HG03175 (cell line): ENCODE data around the gene PPM1D.
"Not testable (repeated sequence)": the region's sequence is repeated elsewhere in the genome, so short reads cannot be mapped to it uniquely, and the experiment has no call there.

Source experiments
- ATAC-seq: cut with Tn5 transposase; IDR thresholded peaks from one replicate; pipeline ENCODE4 v1.9.1; 2021; ENCODE audit warnings: mild to moderate bottlenecking, moderate library complexity; ENCODE audit not compliant: unreplicated experiment

The PPM1D gene

DNA sequence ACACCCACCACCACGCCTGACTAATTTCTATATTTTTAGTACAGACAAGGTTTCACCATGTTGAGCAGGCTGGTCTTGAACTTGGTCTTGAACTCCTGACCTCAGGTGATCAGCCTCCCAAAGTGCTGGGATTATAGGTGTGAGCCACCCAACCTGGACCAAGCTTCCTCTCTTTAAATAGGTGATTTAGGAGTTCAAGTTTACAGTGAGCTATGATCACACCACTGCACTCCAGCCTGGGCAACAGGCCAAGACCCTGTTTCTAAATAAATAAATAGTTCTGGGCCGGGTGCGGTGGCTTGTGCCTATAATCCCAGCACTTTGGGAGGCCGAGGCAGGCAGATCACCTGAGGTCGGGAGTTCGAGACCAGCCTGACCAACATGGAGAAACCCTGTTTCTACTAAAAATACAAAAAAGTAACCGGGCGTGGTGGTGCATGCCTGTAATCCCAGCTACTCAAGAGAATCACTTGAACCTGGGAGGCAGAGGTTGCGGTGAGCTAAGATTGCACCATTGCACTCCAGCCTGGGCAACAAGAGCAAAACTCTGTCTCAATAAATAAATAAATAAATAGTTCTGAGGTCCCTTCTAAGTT, 6.5 kb upstream of the PPM1D start:
- not testable (repeated sequence) for ATAC-seq

DNA sequence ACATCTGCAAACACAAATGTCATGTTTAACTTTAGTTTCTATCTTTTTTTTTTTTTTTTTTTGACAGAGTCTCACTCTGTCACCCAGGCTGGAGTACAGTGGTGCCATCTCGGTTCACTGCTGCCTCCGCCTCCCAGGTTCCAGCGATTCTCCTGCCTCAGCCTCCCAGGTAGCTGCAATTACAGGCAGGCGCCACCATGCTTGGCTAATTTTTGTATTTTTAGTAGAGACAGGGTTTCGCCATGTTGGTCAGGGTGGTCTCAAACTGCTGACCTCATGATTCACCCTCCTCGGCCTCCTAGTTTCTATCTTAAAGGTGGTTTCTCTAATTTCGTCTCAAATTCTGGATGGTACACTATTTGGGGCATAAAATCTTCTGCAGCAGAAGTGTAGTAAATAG, 5.8 kb upstream of the PPM1D start:
- not testable (repeated sequence) for ATAC-seq

DNA sequence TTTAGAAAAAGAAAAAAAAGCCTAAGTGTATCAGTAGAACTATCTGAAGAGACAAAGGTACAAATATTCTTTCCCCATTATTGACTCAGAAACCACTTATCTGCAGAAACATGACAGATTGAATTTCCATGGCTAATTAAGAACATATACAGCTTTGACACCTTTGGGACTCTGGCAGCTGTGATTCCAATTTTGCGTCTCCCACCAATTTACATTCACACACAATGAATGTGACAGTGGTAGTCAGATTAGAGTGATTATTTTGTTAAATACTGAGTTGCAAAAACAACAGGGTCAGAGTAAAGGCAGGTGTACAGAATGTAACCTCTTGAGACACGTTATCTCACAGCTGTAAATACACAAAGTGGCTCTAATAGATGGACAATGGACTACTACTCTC, 5.3 kb upstream of the PPM1D start:
- ATAC-seq: no peak

DNA sequence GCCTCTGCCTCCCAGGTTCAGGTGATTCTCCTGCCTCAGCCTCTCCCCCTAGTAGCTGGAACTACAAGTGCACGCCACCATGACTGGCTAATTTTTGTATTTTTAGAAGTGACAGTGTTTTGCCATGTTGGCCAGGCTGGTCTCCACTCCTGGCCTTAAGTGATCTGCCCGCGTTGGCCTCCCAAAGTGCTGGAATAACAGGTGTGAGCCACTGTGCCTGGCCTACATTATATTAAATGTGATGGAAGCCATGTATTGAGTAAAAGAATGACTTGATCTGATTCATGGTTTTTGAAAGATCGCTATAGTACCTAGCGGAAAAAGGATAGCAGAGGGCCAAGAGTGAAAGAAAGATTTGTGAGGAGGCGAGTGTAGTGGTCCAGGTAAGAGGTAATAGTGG, 2.7 kb upstream of the PPM1D start:
- ATAC-seq: no peak

DNA sequence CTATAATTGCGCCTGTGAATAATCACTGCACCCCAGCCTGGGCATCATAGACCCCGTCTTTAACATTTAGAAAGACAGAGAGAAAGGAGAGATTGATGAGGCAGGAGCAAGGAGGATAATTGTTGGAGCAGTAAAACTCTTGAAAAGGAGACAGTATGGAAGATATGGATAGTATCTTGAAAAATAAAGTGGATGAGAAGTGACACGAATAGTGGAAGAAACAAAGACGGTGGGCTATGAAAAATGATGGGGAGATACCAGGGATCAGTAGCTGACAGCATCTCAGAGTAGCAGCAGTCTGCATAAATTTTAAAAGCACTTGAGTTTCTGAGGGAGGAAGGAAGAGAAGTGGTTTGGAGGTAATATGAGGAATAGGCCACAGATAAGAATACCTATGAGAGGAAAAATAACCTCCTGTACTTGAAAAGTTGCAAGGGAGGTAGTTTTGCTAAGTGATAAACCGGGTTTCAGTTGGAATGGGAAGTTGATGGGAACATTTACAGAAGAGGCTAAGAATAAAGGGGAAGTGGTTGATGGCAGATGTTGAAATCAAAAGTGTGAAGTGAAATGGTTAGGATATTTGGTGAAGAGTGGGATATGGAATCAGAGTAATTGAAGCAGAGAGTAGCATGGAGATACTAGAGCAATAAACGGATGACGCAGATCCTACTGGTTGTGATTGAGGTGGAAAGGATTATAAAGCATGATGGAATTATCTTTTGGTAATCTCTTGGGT, 1.8 kb upstream of the PPM1D start:
- ATAC-seq: no peak

DNA sequence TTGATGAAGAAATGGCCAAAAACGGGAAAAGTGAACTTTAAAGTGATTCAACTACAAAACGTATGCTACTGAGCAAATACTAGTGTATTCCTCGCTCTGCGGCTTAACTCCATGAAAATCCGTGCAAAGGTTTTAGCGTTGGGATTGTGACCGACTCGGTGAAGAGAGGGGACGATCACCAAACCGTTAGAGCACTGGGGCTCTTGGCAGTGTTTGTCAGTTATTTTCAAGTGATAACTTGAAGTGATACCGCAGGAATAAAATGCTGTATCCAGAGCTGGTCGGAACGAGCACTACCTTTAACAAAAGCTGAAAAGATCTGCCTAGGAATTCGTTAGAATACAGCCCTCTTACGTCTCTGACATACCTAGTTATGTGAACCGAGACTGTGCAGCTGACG, 773 bp upstream of the PPM1D start:
- ATAC-seq: peak; percentile 5

DNA sequence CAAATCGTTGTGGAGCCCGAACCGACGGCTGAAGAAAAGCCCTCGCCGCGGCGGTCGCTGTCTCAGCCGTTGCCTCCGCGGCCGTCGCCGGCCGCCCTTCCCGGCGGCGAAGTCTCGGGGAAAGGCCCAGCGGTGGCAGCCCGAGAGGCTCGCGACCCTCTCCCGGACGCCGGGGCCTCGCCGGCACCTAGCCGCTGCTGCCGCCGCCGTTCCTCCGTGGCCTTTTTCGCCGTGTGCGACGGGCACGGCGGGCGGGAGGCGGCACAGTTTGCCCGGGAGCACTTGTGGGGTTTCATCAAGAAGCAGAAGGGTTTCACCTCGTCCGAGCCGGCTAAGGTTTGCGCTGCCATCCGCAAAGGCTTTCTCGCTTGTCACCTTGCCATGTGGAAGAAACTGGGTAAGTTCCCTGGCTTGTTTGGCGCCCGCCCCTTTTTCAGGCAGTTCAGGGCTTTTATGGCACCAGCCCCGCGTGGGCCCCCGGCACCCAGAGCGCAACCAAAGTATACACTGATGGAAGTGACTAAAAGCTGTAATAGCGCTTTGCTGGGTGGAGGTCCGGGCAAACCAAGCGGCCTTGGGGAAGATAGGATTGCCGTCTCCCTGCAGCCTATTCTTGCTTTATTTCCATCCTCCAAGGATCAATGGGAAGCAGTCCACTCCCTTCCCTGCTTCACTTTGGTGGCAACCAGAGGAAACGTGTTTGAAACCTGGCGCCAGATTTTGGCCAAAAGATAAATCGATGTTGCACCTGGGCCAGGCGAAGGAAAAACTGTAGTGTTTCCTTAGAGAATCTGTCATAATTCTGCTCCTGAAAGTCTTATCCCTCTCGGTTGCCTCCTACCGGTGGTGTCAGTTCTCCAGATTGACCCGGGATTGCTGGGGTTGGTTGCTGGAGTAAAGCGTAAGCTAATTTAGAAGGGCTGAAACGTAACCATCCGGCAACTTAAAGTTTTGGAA, 775 bp downstream of the PPM1D start:
- peak; percentile 9 for ATAC-seq

DNA sequence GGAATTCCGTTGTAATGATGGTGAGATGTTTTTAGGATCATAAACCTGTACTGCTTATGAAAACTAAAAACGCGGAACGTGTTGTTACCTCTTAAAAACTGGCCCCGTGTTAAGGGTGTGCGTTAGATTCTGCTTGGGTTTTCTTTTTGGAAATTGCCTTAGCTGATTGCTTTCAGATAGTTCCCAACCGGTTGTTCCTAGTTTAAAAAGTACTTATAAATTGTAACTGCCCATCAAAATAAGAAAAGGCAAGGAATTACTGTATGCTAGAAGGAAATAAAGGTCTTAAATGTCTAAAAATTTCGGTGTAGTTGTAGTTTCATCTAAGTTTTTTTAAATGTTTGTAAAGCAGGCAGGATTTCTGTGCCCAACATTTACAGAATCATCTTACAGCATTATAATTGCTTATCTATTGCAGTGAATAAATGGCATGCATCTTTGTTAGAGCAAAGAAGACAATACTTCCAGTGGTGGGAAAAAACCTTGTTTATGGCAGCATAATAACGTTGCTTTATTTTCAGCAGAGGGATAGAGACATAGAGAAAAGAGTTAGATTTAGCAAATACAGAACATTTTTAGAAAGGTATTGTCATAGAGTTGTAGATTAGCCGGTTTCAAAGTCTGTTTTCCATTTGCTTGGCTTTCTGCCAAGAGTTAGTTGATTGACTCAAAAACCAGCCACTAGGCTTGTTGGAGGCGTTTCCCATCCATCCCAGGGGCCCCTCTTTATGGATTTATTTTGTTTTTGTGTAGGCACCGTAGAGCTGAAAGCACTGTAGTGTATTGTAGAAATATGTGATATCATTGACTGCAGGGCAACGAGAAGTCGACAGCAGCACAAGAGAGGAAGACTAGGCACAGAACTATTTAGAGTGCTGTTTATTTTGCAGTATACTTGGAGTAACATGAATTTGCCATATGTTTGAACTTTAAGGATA, 1.7 kb downstream of the PPM1D start:
- ATAC-seq: no peak

DNA sequence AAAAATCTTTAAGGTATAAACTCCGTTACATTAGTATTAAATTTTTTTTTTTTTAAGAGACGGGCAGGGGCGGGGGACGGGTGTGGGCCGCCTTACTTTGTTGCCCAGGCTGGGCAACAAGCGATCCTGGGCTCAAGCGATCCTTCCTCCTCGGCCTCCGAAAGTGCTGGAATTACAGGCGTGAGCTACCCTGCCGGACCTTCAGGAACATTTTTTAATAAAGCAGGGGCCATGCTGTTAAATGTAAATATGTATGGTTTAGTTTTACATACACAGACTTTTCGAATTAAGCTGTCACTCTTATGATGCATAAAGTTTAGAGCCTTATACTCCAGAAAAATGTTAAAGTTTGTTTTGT, 2.4 kb downstream of the PPM1D start:
- no peak for ATAC-seq

DNA sequence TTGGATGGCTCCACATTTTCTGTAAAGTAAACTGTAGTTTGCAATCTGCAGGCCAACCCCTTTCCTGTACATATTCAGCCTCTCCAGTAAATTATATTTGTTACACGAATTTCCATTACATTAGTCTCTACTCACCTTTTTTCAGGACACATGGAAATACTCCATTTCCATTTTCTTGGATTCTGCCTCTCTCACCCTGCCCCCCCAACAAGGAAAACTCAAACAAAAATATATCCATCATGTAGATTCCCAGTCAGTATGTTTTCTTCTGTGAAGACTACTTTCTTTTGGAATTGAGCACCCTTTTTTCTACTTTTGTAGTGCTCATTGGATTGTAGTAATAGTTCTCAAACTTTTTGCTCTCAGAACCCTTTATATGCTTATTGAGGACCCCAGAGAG, 2.9 kb downstream of the PPM1D start:
- ATAC-seq: no peak

DNA sequence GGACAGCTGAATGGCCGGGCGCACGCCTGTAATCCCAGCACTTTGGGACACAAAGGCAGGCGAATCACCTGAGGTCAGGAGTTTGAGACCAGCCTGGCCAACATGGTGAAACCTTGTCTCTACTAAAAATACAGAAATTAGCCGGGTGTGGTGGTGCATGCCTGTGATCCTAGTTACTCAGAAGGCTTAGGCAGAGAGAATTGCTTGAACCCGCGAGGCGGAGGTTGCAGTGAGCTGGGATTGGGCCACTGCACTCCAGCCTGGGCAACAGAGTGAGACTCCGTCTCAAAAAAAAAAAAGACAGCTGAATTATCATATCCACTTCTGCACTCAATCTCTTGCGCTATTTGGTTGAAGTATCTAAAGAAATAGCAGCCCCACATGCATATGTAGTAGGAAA, 3.5 kb downstream of the PPM1D start:
- not testable (repeated sequence) for ATAC-seq

DNA sequence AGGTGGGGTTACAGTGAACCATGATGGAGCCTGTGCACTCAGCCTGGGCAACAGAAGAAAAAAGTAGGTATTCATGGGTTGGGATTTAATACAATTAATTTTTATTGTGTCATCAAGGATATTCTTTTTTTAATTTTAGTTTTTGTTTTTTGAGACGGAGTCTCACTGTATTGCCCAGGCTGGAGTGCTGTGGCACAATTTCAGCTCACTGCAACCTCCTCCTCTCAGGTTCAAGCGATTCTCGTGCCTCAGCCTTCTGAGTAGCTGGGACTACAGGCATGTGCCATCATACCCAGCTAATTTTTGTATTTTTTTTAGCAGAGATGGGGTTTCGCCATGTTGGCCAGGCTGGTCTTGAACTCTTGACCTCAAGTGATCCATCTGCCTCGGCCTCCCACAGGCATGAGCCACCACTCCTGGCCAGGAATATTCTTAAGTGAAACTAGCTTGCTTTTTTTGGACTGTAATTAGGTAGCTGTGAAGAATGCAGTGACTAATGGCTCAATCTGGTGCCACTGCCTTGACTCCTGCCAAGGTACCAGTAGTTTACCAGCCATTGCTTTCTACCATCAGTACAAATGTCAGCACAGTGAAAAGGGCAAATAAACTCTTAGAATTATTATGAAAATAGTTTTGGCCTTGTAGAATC, 4.8 kb downstream of the PPM1D start:
- ATAC-seq: no peak

DNA sequence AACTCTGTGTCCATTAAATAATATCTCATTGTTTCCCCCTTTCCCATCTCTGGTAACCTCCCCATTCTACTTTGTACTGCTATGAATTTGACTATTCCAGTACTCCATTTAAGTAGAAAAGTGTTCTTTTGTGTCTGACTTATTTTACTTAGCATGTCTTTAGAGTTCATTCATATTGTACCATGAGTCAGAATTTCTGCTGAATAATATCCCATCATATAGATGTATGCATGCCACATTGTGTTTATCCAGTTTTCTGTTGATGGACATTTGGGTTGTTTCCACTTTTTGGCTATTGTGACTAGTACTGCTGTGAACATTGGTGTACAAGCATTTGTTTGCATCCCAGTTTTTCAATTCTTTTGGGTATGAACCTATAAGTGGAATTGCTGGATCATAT, 6.0 kb downstream of the PPM1D start:
- no peak for ATAC-seq

DNA sequence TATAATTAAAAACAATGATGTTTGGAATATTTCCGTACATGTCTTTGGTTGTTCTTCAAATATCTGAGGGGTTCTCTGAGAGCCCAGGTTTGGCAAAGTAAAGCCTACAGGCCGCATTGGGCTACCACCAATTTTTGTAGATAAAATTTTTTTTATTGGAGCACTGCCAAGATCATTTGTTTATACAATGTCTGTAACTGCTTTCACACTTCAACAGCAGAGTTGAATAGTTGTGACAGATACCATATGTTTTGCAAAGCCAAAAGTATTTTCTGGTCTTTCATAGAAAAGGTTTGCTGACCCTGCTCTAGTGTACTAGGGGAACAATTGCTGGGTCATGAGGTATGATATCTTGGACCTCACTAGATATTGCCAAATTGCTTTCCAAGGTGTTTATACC, 10.5 kb downstream of the PPM1D start:
- no peak for ATAC-seq

DNA sequence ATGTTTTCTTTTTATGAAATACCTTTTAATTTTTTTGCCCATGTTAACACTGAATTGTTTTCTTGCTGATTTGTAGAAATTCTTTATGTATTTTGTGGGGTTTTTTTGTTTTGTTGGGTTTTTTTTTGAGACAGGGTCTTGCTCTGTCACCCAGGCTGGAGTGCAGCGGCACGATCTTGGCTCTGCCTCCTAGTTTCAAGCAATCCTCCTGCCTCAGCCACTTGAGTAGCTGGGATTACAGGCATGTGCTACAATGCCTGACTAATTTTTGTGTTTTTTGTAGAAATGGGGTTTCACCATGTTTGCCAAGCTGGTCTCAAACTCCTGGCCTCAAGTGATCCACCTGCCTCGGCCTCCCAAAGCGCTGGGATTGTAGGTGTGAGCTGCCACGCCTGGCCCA, 11.3 kb downstream of the PPM1D start:
- not testable (repeated sequence) for ATAC-seq

DNA sequence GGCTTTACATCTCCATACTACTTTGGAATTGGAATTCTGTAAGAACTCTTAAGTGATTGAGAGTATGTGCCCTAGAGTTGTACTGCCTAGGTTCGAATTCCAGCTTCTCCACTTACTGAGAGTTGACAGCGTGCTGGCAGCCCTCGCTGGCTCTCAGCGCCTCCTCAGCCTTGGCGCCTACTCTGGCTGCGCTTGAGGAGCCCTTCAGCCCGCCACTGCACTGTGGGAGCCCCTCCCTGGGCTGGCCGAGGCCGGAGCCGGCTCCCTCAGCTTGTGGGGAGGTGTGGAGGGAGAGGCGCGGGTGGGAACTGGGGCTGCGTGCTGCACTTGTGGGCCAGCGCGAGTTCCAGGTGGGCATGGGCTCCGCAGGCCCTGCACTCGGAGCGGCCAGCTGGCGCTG, 13.3 kb downstream of the PPM1D start:
- no peak for ATAC-seq

DNA sequence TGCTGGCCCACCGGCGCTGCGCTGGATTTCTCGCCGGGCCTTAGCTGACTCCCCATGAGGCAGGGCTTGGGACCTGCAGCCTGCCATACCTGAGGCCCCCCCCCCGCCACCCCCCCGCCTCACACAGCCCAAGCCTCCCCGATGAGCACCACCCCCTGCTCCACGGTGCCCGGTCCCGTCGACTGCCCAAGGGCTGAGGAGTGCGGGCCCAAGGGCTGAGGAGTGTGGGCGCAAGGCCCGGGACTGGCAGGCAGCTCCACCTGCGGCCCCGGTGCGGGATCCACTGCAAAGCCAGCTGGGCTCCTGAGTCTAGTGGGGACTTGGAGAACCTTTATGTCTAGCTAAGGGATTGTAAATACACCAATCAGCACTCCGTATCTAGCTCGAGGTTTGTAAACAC, 13.8 kb downstream of the PPM1D start:
- ATAC-seq: not testable (repeated sequence)

DNA sequence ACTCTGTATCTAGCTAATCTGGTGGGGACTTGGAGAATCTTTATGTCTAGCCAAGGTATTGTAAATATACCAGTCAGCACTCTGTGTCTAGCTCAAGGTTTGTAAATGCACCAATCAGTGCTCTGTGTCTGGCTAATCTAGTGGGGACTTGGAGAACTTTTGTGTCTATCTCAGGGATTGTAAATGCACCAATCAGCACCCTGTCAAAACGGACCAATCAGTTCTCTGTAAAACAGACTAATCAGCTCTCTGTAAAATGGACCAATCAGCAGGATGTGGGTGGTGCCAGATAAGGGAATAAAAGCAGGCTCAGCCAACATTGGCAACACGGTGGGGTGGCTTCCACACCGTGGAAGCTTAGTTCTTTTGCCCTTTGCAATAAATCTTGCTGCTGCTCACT, 14.3 kb downstream of the PPM1D start:
- not testable (repeated sequence) for ATAC-seq

DNA sequence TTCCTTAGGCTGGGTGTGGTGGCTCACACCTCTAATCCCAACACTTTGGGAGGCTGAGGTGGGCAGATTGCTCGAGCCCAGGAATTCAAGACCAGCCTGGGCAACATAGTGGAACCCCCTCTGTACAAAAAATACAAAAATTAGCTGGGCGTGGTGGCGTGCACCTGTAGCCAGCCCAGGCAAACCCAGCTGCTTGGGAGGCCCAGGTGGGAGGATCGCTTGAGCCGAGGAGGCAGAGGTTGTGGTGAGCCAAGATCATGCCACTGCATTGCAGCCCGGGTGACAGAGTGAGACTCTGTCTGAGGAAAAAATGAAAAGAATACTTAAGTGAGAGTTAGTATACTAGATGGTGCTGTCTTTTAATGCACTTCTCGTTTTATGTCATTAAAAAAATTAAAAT, 15.1 kb downstream of the PPM1D start:
- ATAC-seq: no peak

DNA sequence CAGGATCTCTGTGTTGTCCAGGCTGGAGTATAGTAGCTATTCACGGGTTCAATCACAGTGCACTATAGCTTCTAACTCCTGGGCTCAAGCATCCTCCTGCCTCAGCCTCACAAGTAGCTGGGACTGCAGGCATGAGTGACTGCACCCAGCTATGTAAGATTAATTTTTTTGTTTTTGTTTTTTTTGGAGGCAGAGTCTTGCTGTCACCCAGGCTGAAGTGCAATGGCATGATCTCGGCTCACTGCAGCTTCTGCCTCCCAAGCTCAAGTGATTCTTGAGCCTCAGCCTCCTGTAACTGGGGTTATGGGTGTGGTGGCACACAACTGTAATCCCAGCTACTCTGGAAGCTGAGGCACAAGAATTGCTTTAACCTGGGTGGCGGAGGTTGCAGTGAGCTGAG, 15.8 kb downstream of the PPM1D start:
- no peak for ATAC-seq
